GM19239 (cell line): ENCODE measurements around the gene SLC5A4.
A peak's percentile ranks its signal among the peaks of the same experiment; 100 is the strongest.
"Not testable (repeated sequence)": the region's sequence is repeated elsewhere in the genome, so short reads cannot be mapped to it uniquely, and the experiment has no call there.

ENCODE experiments used
- DNase-seq: peaks from one replicate; pipeline ENCODE4 v3.0.0; 2011; ENCODE audit warnings: low spot score; ENCODE audit not compliant: insufficient read length
- FAIRE-seq: peaks from 2 replicates; lab custom pipeline; 2011; peaks lifted over from hg19 to GRCh38; lab: Jason Lieb, UNC

Gene SLC5A4

GRCh38 chr22:32255217-32255616, at the start of gene SLC5A4:
TSS of gene SLC5A4 (minus strand) at chr22:32255347. CDS start at chr22:32255329, 18 bp downstream.
- no peak for DNase-seq
- FAIRE-seq: no peak

- DNase-seq, FAIRE-seq: not testable (repeated sequence)
These were observed 38.8 kb upstream of the SLC5A4 start for GRCh38 chr22:32293921-32294320.

GRCh38 chr22:32286290-32286840, 31.2 kb upstream of the SLC5A4 start:
- DNase-seq (no peak), FAIRE-seq (no peak)

GRCh38 chr22:32281072-32281471, 25.9 kb upstream of the SLC5A4 start:
- DNase-seq (no peak), FAIRE-seq (no peak)

GRCh38 chr22:32275353-32275752, 20.2 kb upstream of the SLC5A4 start:
- not testable (repeated sequence) for FAIRE-seq, DNase-seq

DNA sequence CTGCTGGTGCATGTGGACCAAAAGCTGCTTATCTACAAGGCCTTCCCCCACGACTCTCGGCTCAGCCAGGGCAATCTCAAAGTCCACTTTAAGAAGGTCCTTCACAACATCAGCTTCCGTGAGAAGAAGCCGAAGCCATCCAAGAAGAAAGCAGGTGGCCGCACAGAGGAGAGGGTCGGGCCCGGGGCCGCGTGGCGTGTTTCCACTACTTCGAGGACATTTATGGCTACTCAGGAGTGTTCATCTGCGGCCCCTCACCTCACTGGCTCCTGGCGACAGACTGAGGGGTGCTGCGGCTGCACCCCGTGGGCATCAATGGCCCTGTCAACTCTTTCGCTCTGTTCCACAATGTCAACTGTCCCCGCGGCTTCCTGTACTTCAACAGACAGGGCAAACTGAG, 16.2 kb upstream of the SLC5A4 start:
- no peak for FAIRE-seq

GRCh38 chr22:32270641-32271369, 15.7 kb upstream of the SLC5A4 start:
- FAIRE-seq (no peak), DNase-seq (no peak)

More for the DNA sequence above, 16.2 kb upstream of the SLC5A4 start:
- DNase-seq: no peak

DNA sequence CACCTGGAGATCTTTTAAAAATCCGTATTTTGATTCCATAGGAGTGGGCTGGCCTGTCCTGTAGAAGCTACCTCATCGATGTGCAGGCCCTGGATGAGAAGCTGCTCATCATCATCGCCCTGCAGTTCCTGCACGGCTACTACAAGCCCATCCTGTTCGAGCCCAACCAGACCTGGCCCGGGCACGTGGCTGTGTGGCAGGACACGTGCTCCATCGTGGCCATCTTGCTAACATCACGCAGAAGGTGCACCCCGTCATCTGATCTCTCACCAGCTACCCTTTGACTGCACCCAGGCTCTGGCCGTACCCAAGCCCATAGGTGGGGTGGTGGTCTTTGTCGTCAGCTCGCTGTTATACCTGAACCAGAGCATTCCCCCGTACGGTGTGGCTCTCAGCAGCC, 14.2 kb upstream of the SLC5A4 start:
- DNase-seq (no peak), FAIRE-seq (no peak)

GRCh38 chr22:32267011-32267410, 11.9 kb upstream of the SLC5A4 start:
- FAIRE-seq (no peak), DNase-seq (no peak)

GRCh38 chr22:32265882-32266767, 11.0 kb upstream of the SLC5A4 start:
- DNase-seq: peak; percentile 56
- peak; percentile 86 for FAIRE-seq

DNA sequence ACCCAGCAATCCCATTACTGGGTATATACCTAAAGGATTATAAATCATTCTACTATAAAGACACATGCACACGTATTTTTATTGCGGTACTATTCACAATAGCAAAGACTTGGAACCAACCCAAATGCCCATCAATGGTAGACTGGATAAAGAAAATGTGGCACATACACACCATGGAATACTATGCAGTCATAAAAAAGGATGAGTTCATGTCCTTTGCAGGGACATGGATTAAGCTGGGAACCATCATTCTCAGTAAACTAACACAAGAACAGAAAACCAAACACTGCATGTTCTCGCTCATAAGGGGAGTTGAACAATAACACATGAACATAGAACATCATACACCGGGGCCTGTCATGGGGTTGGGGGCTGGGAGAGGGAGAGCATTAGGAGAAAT, 8.5 kb upstream of the SLC5A4 start:
- not testable (repeated sequence) for DNase-seq, FAIRE-seq

GRCh38 chr22:32261306-32261705, 6.2 kb upstream of the SLC5A4 start:
- FAIRE-seq (no peak), DNase-seq (no peak)

DNA sequence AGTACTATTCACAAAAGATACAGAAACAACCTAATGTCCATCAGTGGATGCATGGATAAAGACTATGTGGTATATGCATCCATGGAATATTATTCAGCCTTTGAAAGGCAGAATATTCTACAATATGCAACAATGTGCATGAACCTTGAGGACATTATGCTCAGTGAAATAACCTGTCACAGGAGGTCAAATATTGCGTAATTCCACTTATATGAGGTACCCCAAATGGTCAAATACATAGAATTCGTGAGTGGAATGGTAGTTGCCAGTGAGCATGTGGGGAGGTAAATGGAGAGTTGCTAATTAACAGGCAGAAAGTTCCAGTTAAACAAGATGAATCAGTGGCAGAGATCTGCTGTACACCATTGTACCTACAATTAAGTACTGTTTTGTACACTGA, 3.6 kb upstream of the SLC5A4 start:
- no peak for DNase-seq

GRCh38 chr22:32255726-32256125, 579 bp upstream of the SLC5A4 start:
- DNase-seq: no peak

More for the DNA sequence above, 3.6 kb upstream of the SLC5A4 start:
- no peak for FAIRE-seq

GRCh38 chr22:32249231-32249630, 5.9 kb downstream of the SLC5A4 start:
- no peak for FAIRE-seq

More at GRCh38 chr22:32255726-32256125, 579 bp upstream of the SLC5A4 start:
- no peak for FAIRE-seq

DNA sequence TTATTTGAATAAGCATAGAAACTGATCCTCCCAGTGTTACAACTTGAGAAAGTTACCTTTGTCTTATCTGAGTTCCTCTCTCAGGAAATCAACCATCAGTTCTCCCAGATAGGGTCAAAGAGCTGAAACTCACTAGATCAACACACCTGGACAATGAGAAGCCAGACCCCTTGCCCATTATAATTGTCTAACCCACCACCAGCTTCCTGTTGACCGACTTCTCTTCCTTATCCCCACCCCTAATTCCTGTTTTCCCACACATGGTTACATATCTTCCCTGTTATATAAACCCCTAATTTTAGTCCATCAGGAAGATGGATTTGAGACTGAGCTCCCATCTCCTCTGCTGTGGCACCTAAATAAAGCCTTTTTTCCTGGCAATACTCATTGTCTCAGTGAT, 6.9 kb downstream of the SLC5A4 start:
- DNase-seq: no peak
- no peak for FAIRE-seq

More at GRCh38 chr22:32249231-32249630, 5.9 kb downstream of the SLC5A4 start:
- DNase-seq: no peak

DNA sequence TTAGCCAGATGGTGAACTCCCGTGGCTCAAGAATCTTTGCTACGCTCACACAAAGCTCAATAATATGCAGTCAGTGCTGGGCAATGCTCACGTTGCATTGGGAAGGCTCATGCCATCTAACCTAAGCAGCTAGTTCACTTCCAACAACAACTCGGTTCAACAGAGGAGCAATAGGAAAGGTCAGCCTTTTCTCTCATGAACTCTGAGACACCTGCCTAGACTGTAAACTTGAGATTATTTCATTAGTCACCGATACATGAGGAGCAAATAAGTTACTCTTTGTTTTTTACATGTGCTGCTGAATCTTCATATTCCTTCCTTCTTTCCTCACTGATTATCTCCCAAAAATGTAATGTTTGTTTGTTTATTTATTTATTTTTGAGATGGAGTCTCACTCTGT, 9.0 kb downstream of the SLC5A4 start:
- no peak for FAIRE-seq

GRCh38 chr22:32245042-32245441, 10.1 kb downstream of the SLC5A4 start:
- FAIRE-seq (no peak), DNase-seq (peak; percentile 14)

More for the DNA sequence above, 9.0 kb downstream of the SLC5A4 start:
- no peak for DNase-seq

- FAIRE-seq: no peak
- DNase-seq: no peak
These were observed 10.6 kb downstream of the SLC5A4 start for GRCh38 chr22:32244547-32244946.

GRCh38 chr22:32240461-32240860, 14.7 kb downstream of the SLC5A4 start:
- FAIRE-seq: no peak
- DNase-seq: no peak

GRCh38 chr22:32237906-32238305, 17.2 kb downstream of the SLC5A4 start:
- FAIRE-seq (no peak), DNase-seq (no peak)
